IPS-18a (cell line): ENCODE measurements around the gene ANTXRL.
"Not testable (repeated sequence)": the region's sequence is repeated elsewhere in the genome, so short reads cannot be mapped to it uniquely, and the experiment has no call there.

Source experiments
- H3K27ac ChIP-seq: one replicate; pipeline ENCODE4 v1.5.1; 2013; ENCODE audit warnings: low read length
- H3K27me3 ChIP-seq: one replicate; pipeline ENCODE4 v1.6.1; 2013; ENCODE audit warnings: mild to moderate bottlenecking, low read length; ENCODE audit not compliant: control insufficient read depth, insufficient read depth
- H3K36me3 ChIP-seq: one replicate; pipeline ENCODE4 v1.6.1; 2013; ENCODE audit warnings: low read depth, low read length; ENCODE audit not compliant: control insufficient read depth
- H3K4me1 ChIP-seq: one replicate; pipeline ENCODE4 v1.6.1; 2013; ENCODE audit warnings: low read depth, low read length; ENCODE audit not compliant: control insufficient read depth
- H3K4me3 ChIP-seq: one replicate; pipeline ENCODE4 v1.5.1; 2013; ENCODE audit warnings: low read length
- H3K9ac ChIP-seq: one replicate; pipeline ENCODE4 v1.6.1; 2013; ENCODE audit warnings: mild to moderate bottlenecking, low read length, moderate library complexity
- H3K9me3 ChIP-seq: one replicate; pipeline ENCODE4 v1.6.1; 2013; ENCODE audit warnings: low read depth, low read length; ENCODE audit not compliant: control insufficient read depth

The ANTXRL gene

GRCh38 chr10:46262906-46263560 is 23.8 kb upstream of the ANTXRL start:
- not testable (repeated sequence) for H3K4me1 ChIP-seq, H3K9ac ChIP-seq

DNA sequence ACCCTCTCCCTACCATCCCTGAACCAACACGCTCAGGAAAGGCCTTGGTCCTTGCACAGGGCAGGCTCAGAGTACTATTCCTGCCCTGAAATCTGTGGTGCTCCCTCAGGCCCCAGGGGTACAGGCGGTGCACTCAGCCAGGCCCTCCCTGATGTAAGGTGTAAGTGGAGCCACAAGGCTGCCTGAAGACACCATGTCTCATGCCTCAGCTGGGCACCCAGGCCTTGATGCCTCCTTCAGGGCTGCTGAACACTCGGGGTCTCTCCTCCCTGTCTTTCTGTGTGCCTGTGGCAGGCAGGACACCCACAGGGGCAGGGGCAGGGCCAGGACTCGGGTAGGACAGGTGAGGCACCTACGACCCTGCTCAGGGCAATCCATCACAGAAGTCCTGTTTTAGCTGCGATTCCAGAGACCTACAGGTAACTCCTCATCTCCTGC is 22.9 kb upstream of the ANTXRL start:
- H3K9ac ChIP-seq: no peak overlapping the region
- no peak overlapping the region for H3K4me3 ChIP-seq
- no peaks in the 10 kb centered on the region for H3K4me1 ChIP-seq
- H3K36me3 ChIP-seq: no peaks in the 10 kb centered on the region
- H3K9me3 ChIP-seq: no peaks in the 10 kb centered on the region
- no peak overlapping the region for H3K27ac ChIP-seq
- H3K27me3 ChIP-seq: no peaks in the 10 kb centered on the region

More at GRCh38 chr10:46262906-46263560, 23.8 kb upstream of the ANTXRL start:
- H3K27me3 ChIP-seq, H3K4me3 ChIP-seq, H3K9me3 ChIP-seq, H3K27ac ChIP-seq, H3K36me3 ChIP-seq: not testable (repeated sequence)

DNA sequence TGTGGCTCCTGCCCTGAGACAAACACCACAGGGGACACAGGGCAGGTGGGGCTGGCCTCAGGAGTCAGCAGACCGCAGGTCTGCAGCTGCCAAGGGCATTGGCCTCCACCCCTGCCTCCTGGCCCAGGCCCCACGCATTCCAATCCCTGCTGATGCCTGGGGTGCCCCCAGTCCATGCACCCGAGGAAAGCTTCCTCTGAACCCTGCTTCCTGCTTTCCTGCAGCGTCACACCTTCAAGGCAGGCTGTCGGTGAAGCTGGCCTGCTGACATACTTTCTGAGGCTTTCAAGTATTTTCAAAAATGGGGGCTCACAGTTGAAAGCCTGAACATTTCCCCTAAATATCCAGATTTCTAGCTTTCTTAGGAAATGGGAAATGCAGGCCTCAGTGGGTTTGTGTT is 22.5 kb upstream of the ANTXRL start:
- Histone ChIP-seq H3K27me3 (no peaks in the 10 kb centered on the region), H3K9ac (no peak overlapping the region), H3K4me3 (no peak overlapping the region), H3K9me3 (no peaks in the 10 kb centered on the region), H3K36me3 (no peaks in the 10 kb centered on the region), H3K27ac (no peak overlapping the region), H3K4me1 (no peaks in the 10 kb centered on the region)

- no peaks in the 10 kb centered on the region for H3K4me1 ChIP-seq
- H3K27ac ChIP-seq: no peak overlapping the region
- no peaks in the 10 kb centered on the region for H3K36me3 ChIP-seq
- no peaks in the 10 kb centered on the region for H3K9me3 ChIP-seq
- H3K4me3 ChIP-seq: no peak overlapping the region
- no peak overlapping the region for H3K9ac ChIP-seq
- no peaks in the 10 kb centered on the region for H3K27me3 ChIP-seq
Observed at GRCh38 chr10:46264737-46265368, 21.9 kb upstream of the ANTXRL start.

GRCh38 chr10:46265566-46266305 is 21.1 kb upstream of the ANTXRL start:
- not testable (repeated sequence) for H3K4me3 ChIP-seq, H3K9ac ChIP-seq, H3K4me1 ChIP-seq, H3K27ac ChIP-seq, H3K9me3 ChIP-seq, H3K36me3 ChIP-seq, H3K27me3 ChIP-seq

DNA sequence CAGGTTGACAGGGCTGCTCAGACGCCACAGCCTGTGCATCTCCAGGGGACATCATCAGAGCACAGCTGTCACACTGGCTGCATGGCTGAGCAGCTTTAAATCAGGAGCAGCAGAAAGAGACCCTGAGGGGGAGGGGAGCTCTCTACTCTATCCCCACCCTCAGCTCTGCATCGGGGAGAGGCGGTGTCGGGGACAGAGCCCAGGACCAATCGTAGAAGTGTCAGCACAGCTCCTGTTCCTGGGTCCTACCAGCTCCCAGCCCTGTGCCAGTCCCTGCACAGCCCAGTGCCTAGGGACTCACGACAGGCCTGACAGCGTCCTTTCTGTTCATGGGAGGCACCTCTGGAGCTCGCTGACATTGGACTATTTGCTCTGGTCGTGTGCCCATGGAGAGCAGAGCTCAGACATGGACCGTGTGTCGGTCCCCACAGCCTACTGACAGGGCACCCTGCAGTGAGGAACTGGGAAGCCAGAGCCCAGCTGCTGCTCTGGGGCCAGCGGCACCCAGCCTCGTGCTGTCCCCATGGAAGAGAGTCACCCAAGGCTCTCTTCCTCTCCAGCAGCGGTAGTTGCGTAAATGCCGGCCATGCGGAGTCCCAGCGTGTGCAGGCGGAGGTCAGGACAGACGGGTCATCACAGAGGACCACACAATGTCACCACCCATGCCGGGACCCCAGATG is 20.4 kb upstream of the ANTXRL start:
- Histone ChIP-seq H3K9me3 (no peaks in the 10 kb centered on the region), H3K27me3 (no peaks in the 10 kb centered on the region), H3K9ac (no peak overlapping the region), H3K4me3 (no peak overlapping the region), H3K27ac (no peak overlapping the region), H3K4me1 (no peaks in the 10 kb centered on the region), H3K36me3 (no peaks in the 10 kb centered on the region)

- no peak overlapping the region for H3K4me3 ChIP-seq
- H3K9ac ChIP-seq: no peak overlapping the region
- H3K27ac ChIP-seq: no peak overlapping the region
- H3K9me3 ChIP-seq: no peaks in the 10 kb centered on the region
- H3K4me1 ChIP-seq: no peaks in the 10 kb centered on the region
- no peaks in the 10 kb centered on the region for H3K36me3 ChIP-seq
- no peaks in the 10 kb centered on the region for H3K27me3 ChIP-seq
Observed at GRCh38 chr10:46267132-46267985, 19.4 kb upstream of the ANTXRL start.

DNA sequence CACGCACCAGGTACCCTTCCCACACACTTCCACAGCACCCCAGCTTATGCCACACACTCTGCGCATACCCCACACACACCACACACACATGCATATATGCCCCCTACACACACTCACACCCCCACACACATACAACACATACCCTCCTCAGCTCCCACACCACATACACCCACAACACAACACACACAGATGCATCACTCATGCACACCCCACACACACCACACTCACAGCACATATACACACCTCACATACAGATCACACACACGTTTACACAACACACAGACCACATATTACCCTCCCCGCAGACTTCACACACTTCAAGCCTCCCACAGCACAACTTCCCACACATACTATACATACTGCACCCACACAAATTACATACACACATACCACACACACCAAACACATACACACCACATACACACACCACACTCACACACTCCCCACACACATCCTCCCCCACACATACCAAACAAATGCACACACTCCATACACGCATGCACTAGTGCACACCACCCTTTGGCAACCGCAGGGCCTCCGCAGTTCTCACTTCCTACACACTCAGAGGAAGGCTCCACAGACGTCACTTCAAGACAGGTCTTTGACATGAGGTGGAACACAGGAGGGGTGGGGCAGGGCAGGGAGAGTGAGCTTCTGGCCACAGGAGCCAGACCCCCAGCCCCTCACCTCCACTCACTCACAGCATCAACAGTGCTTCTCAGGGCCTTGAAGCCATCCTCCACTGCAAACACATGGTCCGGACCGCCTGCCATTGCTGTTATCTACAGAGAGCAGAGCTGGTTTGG is 18.5 kb upstream of the ANTXRL start:
- Histone ChIP-seq H3K9me3 (no peaks in the 10 kb centered on the region), H3K36me3 (no peaks in the 10 kb centered on the region), H3K9ac (no peak overlapping the region), H3K4me1 (no peaks in the 10 kb centered on the region), H3K27ac (no peak overlapping the region), H3K27me3 (no peaks in the 10 kb centered on the region), H3K4me3 (no peak overlapping the region)

GRCh38 chr10:46269554-46270053 is 17.2 kb upstream of the ANTXRL start:
- not testable (repeated sequence) for H3K4me3 ChIP-seq, H3K9me3 ChIP-seq, H3K4me1 ChIP-seq, H3K9ac ChIP-seq, H3K27ac ChIP-seq, H3K36me3 ChIP-seq, H3K27me3 ChIP-seq

DNA sequence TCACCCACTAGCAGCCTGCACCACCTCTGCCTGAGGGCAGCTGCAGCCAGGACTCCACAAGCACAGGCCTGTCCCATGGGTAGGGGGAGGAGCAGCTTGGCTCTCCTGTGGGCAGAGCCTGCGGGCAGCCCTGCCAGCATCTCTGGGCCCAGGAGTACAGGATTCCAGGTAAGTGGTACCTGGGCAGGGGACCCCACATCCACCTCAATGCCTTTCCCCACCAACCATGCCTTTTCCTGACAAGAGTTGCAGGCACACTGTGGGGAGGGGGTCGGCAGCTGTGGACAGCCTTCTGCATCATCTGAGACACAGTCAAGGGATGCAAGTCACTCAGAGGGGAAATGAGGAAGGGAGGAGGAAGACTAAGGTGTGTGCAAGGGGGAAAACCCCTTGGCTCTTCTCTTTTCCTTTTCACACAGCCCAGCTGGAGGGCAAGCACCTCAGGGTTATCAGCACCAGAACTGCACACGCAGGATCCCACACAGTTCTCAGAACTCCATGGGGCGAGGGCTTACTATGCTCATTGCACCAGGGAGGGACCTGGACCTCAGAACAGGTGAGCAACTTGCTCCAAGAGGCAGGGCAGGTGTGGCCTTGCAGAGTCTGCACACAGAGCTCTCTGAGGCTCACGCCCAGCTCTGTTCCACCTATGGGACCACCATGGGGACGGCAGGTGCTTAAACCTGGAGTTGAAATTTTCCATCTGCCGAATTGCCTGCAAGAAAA is 16.5 kb upstream of the ANTXRL start:
- Histone ChIP-seq H3K4me1 (no peaks in the 10 kb centered on the region), H3K36me3 (no peaks in the 10 kb centered on the region), H3K9ac (no peak overlapping the region), H3K4me3 (no peak overlapping the region), H3K27ac (no peak overlapping the region), H3K9me3 (no peaks in the 10 kb centered on the region), H3K27me3 (no peaks in the 10 kb centered on the region)
